Epithelial cell of prostate (primary cell): ENCODE measurements around the gene LHFPL3.
"Not testable (repeated sequence)": the region's sequence is repeated elsewhere in the genome, so short reads cannot be mapped to it uniquely, and the experiment has no call there.

Experiments used
- DNase-seq: peaks from one replicate; pipeline ENCODE4 v3.0.0-alpha.2; 2011; ENCODE audit warnings: low read depth, low spot score
- H3K27ac ChIP-seq: fragments of 450-650 bp; 2 replicates; pipeline ENCODE4 v1.5.1; 2017; ENCODE audit warnings: mild to moderate bottlenecking

LHFPL3 gene

DNA sequence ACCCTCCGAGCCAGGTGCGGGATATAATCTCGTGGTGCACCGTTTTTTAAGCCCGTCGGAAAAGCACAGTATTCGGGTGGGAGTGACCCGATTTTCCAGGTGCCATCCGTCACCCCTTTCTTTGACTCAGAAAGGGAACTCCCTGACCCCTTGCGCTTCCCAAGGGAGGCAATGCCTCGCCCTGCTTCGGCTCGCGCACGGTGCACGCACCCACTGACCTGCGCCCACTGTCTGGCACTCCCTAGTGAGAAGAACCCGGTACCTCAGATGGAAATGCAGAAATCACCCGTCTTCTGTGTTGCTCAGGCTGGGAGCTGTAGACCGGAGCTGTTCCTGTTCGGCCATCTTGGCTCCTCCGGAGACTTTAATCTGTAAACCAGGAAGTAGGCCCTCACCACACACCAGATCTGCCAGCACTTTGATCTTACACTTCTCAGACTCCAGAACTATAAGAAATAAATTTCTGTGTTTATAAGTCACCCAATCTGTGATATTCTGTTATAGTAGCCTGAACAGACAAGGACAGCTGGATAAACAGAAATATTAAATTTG, 235.0 kb downstream of the LHFPL3 start:
- DNase-seq, result not testable (repeated sequence)

DNA sequence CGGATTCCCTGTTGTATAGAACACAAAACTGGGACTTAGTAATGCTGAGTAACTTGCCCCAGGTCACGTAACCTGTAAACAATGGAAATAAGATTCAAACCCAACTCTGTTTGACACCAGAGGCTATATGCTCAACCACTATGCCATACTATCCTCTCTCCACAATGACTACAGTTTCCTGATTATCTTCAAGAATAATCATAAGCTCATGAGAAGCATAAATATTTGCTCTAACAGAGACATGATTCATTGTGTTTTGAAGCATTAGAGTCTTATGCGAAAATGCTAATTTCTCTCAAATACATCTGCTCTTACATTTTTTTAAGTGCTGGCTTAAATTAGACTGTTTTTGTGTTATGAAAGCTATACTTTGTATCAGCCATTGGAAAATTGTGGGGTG, 241.3 kb downstream of the LHFPL3 start:
- no peak overlapping the region for H3K27ac ChIP-seq
- DNase-seq, result no peak

More for the DNA sequence above, 235.0 kb downstream of the LHFPL3 start:
- H3K27ac ChIP-seq, result not testable (repeated sequence)

DNA sequence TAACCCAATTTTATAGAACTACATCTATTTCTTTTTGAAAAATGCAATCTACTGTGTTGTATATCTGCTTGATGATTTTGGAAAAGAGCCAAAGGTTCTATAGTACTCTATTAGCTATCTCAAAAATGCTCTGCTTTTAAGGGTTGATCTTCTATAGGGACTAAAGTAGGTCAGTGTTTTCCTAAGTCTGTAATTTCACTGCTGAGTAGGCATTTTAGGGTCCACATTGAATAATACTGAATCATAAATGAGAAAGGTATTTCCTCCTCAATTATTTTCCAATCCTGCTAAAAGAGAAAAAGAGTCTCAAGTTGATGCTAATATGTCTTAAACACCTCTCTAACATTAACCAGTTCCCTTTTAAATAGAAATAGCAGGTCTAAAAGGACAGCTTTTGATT, 244.2 kb downstream of the LHFPL3 start:
- no peak overlapping the region for H3K27ac ChIP-seq
- no peak for DNase-seq

DNA sequence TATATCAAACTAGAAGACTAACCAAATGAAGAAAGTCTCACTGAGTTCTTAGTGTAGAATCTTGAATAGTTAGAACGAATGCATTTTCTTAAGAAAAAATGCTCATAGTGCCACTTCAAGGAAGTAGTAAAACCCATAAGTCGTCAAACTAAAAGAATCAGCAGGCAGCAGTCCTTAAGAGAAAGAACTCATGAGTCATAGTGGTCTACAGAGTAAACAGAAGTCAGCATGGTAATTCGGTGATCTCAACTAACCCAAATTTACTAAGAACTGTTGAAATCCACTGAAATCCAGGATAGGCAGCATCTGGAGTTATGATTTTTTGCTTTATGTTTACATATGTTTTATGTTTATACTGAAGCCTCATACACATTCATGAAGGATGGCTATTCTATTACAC, 256.2 kb downstream of the LHFPL3 start:
- no peak for DNase-seq

DNA sequence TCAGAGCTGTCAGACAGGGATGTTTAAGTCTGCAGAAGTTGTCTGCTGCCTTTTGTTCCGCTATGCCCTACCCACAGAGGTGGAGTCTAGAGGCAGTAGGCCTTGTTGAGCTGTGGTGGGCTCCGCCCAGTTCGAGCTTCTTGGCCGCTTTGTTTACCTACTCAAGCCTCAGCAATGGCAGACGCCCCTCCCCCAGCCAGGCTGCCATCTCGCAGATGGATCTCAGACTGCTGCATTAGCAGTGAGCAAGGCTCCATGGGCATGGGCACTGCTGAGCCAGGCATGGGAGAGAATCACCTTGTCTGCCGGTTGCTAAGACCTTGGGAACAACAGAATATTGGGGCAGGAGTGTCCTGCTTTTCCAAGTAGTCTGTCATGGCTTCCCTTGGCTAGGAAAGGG, 267.2 kb downstream of the LHFPL3 start:
- DNase-seq, H3K27ac ChIP-seq: not testable (repeated sequence)

More for the DNA sequence above, 256.2 kb downstream of the LHFPL3 start:
- H3K27ac ChIP-seq, result no peak overlapping the region

DNA sequence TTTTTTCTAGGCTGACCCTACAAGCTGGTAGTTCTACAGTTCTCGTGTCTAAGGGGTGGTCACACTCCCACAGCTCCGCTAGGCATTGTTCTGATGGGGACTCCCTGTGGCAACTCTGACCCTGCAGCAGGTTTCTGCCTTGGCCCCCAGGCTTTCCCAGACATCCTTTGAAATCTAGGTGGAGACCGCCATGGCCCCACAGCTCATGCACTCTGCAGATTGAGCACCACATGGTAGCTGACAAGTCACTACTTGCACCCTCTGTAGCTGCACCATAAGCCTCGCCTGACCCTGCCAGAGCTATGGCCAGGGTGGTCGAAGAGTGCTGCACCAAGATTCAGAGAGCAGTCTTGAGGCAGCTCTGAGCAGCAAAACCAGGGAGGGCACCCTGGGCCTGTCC, 275.6 kb downstream of the LHFPL3 start:
- no peak overlapping the region for H3K27ac ChIP-seq
- no peak for DNase-seq

- H3K27ac ChIP-seq, result no peak overlapping the region
- no peak for DNase-seq
Observed at GRCh38 chr7:104604706-104605105, 276.3 kb downstream of the LHFPL3 start.

DNA sequence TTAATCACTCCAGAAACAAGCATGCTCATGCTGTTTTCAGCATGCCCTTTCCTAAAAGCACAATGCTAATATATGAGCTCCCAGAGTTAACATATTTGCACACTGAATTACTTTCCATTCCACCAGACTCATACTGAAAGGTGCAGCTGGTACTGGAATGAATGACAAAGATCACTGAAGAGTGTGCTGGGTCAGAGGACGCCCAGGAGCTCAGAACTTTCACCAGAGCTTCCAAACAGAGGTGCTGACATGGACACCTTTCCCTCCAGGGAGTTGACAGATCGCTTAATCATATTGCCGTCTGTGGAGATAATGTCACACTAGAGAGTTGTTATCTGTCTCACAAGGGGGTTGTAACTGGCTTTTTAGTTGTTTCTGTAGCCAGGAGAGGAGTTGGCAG, 292.9 kb downstream of the LHFPL3 start:
- H3K27ac ChIP-seq, result no peak overlapping the region
- no peak for DNase-seq

DNA sequence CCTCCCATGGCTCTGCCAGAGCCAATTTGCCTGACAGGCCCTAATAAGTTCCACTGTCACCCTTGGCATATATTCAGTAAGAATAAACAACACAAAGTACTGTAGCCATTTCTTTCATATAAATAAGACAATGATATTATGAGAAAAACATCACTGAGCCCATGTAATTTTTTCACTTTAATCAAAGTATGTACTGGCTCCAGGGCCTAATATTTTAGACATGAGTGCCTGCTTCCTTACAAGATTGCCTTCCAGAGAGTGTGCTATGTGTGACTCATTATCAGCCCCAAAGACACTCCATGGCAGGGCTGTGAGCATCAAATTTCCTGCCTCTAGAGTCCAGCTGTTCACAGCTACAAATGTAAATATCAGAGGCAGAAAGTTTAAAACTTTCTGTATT, 297.6 kb downstream of the LHFPL3 start:
- no peak overlapping the region for H3K27ac ChIP-seq
- no peak for DNase-seq

DNA sequence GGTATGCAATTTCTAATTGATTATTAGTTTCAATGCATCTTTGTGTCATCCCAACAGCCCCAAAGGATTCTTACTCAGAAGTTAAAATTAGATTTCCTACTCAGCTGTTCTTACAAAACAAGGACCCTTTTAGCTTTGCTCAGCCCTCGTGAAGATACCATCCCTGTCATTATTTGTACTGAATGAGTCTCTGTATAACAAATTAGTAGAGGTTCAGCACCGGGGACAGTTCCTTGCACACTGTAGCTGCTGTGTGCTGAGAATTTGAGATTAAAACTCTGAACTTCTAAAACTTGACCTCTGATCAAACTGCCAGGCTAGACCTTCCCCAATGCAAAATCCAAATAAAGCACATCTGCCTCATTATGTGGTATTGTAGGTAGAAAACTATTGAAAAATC, 299.1 kb downstream of the LHFPL3 start:
- H3K27ac ChIP-seq, result no peak overlapping the region
- no peak for DNase-seq

DNA sequence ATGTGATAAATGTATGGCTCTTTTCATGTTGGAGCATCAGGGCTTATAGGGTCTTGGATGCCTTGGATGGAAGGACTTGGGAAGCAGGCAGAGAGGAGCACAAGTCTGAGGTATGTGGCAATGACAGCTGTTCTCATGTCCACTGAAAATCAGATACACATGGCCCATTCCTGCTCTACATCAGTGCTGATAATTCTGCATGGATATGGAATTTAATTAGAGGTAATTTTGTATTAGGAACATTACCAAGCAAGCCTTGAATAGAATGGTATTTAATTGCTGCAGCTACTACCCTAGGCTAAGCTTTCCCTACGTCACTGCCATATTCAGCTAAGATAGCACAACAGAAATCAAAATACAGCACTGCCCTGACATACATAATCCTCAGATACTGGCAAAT, 299.6 kb downstream of the LHFPL3 start:
- no peak for DNase-seq

GRCh38 chr7:104629408-104629807, 301.0 kb downstream of the LHFPL3 start:
- no peak for DNase-seq

More for the DNA sequence above, 299.6 kb downstream of the LHFPL3 start:
- no peak overlapping the region for H3K27ac ChIP-seq

DNA sequence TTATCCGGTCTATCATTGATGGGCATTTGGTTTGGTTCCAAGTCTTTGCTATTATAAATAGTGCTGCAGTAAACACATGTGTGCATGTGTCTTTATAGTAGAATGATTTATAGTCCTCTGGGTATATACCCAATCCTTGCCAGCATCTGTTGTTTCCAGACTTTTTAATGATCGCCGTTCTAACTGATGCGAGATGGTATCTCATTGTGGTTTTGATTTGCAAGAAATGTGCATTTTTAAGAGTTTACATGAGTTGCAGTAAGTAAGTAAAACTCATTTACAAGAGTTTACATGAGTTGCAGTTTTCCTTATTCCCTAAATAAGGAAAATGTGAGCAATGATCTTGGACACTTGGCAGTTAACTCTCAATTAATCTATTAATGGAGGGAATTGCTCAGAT, 312.1 kb downstream of the LHFPL3 start:
- DNase-seq, result no peak
- H3K27ac ChIP-seq, result no peak overlapping the region

More at GRCh38 chr7:104629408-104629807, 301.0 kb downstream of the LHFPL3 start:
- no peak overlapping the region for H3K27ac ChIP-seq

GRCh38 chr7:104642560-104642959, 314.2 kb downstream of the LHFPL3 start:
- H3K27ac ChIP-seq, result no peak overlapping the region
- DNase-seq, result no peak

DNA sequence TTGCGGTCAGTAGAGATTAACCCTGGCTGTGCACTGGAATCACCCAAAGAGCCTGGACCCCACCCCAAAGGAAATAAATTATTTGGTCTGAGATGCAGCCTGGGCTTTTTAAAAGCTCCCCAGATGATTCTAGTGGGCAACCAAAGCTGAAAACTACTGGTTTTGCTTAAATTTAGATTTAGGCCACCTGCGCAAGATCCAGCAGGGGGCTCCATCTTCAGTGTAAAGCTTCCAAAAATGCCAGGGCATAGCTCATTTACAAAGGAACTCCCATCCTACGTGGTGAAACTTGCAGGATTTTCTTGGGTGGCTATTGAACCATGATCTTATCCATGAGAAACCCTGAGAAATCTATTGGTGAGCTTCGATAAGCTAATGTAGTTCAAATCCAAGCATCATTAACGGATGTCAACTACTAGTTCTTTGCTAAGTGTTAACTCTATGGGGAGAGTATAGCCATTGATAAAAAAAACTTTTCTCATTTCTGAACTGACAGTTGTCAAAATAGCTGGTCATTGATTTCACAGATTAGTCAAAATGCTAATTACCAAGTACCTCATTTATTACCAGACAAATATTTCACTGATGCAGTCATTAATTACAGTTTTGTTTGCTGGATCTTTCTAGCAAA, 315.3 kb downstream of the LHFPL3 start:
- DNase-seq, result no peak

DNA sequence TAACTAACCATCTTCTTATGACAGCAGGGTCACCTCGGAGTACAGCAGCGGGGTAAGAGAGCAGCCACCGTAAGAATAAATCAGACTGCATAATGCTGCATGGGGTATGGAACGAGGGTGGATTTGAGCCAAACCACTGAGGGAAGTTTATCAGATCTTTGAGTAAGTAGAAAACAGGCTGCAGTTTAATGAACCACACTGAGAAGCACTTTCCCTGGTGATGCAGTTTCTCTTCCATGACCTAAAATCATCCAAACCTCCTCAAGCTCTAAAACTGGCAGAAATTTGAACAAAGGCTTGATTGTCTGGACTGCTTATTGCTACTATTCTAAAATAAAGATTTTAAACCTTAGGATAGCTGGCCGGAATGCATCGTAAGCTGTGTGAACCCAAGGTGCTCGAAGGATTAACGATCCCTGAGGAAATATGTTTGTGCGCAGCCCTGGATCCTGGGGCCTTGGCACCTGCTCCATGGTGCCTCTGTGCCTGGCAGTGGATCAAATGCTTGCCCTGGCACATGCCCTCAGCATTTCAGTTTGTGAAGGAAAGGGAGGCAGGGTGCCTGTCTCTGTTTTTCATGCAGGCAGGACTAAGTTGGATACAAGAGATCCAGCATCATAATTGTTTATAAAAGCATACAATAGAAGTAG, 322.7 kb downstream of the LHFPL3 start:
- no peak for DNase-seq
- no peak overlapping the region for H3K27ac ChIP-seq

More for the DNA sequence above, 315.3 kb downstream of the LHFPL3 start:
- H3K27ac ChIP-seq, result no peak overlapping the region

- DNase-seq, result no peak
- no peak overlapping the region for H3K27ac ChIP-seq
Observed at GRCh38 chr7:104652434-104652833, 324.0 kb downstream of the LHFPL3 start.

GRCh38 chr7:104652865-104653264, 324.5 kb downstream of the LHFPL3 start:
- no peak overlapping the region for H3K27ac ChIP-seq

GRCh38 chr7:104653825-104654401, 325.5 kb downstream of the LHFPL3 start:
- no peak for DNase-seq
- H3K27ac ChIP-seq, result no peak overlapping the region

More at GRCh38 chr7:104652865-104653264, 324.5 kb downstream of the LHFPL3 start:
- no peak for DNase-seq

DNA sequence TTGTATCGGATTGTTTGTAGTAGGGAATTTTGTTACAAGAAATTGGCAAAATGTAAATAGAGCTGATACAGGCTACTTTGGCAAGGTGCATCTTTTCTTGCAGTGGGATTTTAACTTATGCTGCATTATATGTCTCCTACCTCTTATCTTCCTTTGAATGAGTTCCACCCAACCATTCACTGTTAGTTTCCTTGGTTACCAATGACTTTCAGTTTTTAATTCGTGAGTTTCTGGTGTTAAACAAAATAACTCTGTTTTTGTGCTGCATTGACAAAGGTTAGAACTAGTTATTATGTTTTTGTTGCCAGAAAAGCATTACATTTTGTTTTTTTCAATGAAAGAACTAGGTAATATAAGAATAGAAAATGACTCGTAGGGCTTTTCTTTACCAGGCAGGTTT, 327.2 kb downstream of the LHFPL3 start:
- DNase-seq, result no peak
- H3K27ac ChIP-seq, result no peak overlapping the region

DNA sequence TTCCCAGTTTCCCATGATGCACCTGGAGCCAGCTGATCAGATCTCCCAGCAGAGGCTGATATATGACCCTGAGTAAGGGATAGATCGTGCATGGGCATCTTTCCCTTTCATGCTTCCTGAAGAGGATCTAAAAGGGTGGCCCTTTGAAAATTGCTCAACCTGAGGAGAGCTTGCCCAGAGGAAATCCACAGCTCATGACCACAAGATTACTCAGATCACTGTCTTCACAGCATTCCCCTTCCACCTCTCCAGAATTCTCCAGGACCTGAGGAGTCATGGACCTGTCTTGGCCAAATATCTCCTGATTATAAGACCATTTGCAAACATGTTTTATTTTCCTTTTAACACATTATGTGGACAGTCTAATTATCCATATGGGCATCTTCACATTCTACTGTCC, 328.1 kb downstream of the LHFPL3 start:
- H3K27ac ChIP-seq, result no peak overlapping the region

More for the DNA sequence above, 328.1 kb downstream of the LHFPL3 start:
- no peak for DNase-seq
